ENCODE results near the gene FN3K.

GRCh38 chr17:82752371-82753200 is 17.2 kb downstream of the FN3K start:
- TF ChIP-seq CTCF (IDR thresholded peaks at IDR 0.05; ENCODE audit: low read depth, low read length, poor library complexity, severe bottlenecking): no peak
- TF ChIP-seq EZH2phosphoT487 (IDR thresholded peaks at IDR 0.05; ENCODE audit: borderline replicate concordance, low read length): no peak
